ENCODE results near the gene SIMC1. TPM values are rescaled to one million over a fixed set of nuclear protein-coding genes. Genes with fewer than 3 reads are reported as not detected.
A peak's percentile ranks its signal among the peaks of the same experiment; 100 is the strongest.
"Not testable (repeated sequence)": the region's sequence is repeated elsewhere in the genome, so short reads cannot be mapped to it uniquely, and the experiment has no call there.

Gene SIMC1
- total RNA-seq (2021; ENCODE audit: unreplicated experiment) (19.2 TPM), Bru-seq, nascent RNA (percentile 65 among the genes with signal in this experiment), BruChase-seq, experiment 1, labeled RNA remaining after a 2-hour chase (percentile 61 among the genes with signal in this experiment), BruChase-seq, experiment 2, labeled RNA remaining after a 6-hour chase (percentile 59 among the genes with signal in this experiment)
- 12.5 TPM for polyA plus RNA-seq (2012; ENCODE audit: insufficient read length)
- long read RNA-seq, transcript SIMC1-203 (10 exons, 2,694 nt) = major isoform, 17 of 28 reads
- long read RNA-seq, partial matches to known transcripts = 4 of 28 reads
- long read RNA-seq, other reads (novel, unspliced or antisense) = 5 of 28 reads

GRCh38 chr5:176237971-176238644, at the start of gene SIMC1:
TSS of gene SIMC1 (plus strand) at chr5:176238424. CDS start at chr5:176238509, 85 bp downstream.
- CTCF ChIA-PET; DNase-seq (ENCODE audit: low read depth, low spot score); H3K36me3 ChIP-seq (ENCODE audit: control insufficient read depth, insufficient read depth, low read length); H3K27ac ChIP-seq (ENCODE audit: low read length); in situ Hi-C loops (cut with HindIII; ENCODE audit: low pct_unique_long_range_greater_than_20kb, low sequenced_read_pairs); H3K9me3 ChIP-seq (ENCODE audit: control insufficient read depth, insufficient read depth, low read depth, low read length); H3K27me3 ChIP-seq (ENCODE audit: control insufficient read depth, insufficient read depth, low read length); BruUV-seq (replicated peaks); intact Hi-C loops (cut with micrococcal nuclease; ENCODE audit: unreplicated experiment); POLR2A ChIA-PET; H3K4me1 ChIP-seq (ENCODE audit: control insufficient read depth, insufficient read depth, low read length): not testable (repeated sequence)
- peak; percentile 84 for ATAC-seq
- peak within 1 kb of the TSS; percentile 37 to 38 for H3K4me3 ChIP-seq (ENCODE audit: low read depth in 2 of 2, low read length in 2 of 2)

- ATAC-seq (no peak; the same call in 1 of the 2 replicates), DNase-seq (ENCODE audit: low read depth, low spot score) (no peak)
- H3K4me1 ChIP-seq (ENCODE audit: control insufficient read depth, insufficient read depth, low read length) = peaks cover 2% of the 10 kb centered on the region; the same call in 1 of the 2 replicates
- CTCF ChIA-PET = no interaction called here
- no peak overlapping the region for H3K4me3 ChIP-seq (ENCODE audit: low read depth in 2 of 2, low read length in 2 of 2)
- H3K27ac ChIP-seq (ENCODE audit: low read length) = no peak overlapping the region
- in situ Hi-C loops (cut with HindIII; ENCODE audit: low pct_unique_long_range_greater_than_20kb, low sequenced_read_pairs) = no loop called here
- no TSS peak for BruUV-seq (replicated peaks)
- POLR2A ChIA-PET = no interaction called here
- no peaks in the 10 kb centered on the region for H3K9me3 ChIP-seq (ENCODE audit: control insufficient read depth, insufficient read depth, low read depth, low read length)
- no peaks in the 10 kb centered on the region for H3K27me3 ChIP-seq (ENCODE audit: control insufficient read depth, insufficient read depth, low read length)
- intact Hi-C loops (cut with micrococcal nuclease; ENCODE audit: unreplicated experiment) = no loop called here
- no peaks in the 10 kb centered on the region for H3K36me3 ChIP-seq (ENCODE audit: control insufficient read depth, insufficient read depth, low read length)
- TF ChIP-seq CTCF (IDR thresholded peaks at IDR 0.05) (no peak), TCF7L2 (IDR thresholded peaks at IDR 0.05; ENCODE audit: low read depth, low read length) (no peak), POLR2AphosphoS5 (IDR thresholded peaks at IDR 0.05; ENCODE audit: low read depth, low read length) (no peak), SIN3A (IDR thresholded peaks at IDR 0.05; ENCODE audit: borderline replicate concordance, insufficient read depth, low read depth, low read length) (no peak), REST (IDR thresholded peaks at IDR 0.05; ENCODE audit: insufficient read depth in 1 of 2, low read depth in 2 of 2, low read length in 1 of 2) (no peak)
These were observed 49.6 kb upstream of the SIMC1 start for GRCh38 chr5:176188506-176189193.

Data from Panc1 (cell line).